Ishikawa (cell line): ENCODE measurements around the gene CD84.

ENCODE experiments used
- CEBPB ChIP-seq: IDR thresholded peaks from 2 replicates; pipeline ENCODE4 v1.6.1; 2012
- CREB1 ChIP-seq: IDR thresholded peaks from 2 replicates; pipeline ENCODE4 v1.6.1; 2012; ENCODE audit warnings: low read depth
- EGR1 ChIP-seq: IDR thresholded peaks from 2 replicates; pipeline ENCODE4 v1.6.1; 2012
- EP300 ChIP-seq: IDR thresholded peaks from 2 replicates; pipeline ENCODE4 v1.6.1; 2012; ENCODE audit warnings: borderline replicate concordance
- FOXM1 ChIP-seq: IDR thresholded peaks from 2 replicates; pipeline ENCODE4 v1.6.1; 2012; ENCODE audit warnings: low read depth, borderline replicate concordance
- NFIC ChIP-seq: IDR thresholded peaks from 2 replicates; pipeline ENCODE4 v1.6.1; 2012
- RAD21 ChIP-seq: IDR thresholded peaks from 2 replicates; pipeline ENCODE4 v1.6.1; 2012; ENCODE audit warnings: low read depth
- TAF1 ChIP-seq: IDR thresholded peaks from 2 replicates; pipeline ENCODE4 v1.6.1; 2012; ENCODE audit warnings: low read depth, mild to moderate bottlenecking
- TCF12 ChIP-seq: IDR thresholded peaks from 2 replicates; pipeline ENCODE4 v1.6.1; 2012; ENCODE audit warnings: low read depth
- TEAD4 ChIP-seq: IDR thresholded peaks from 2 replicates; pipeline ENCODE4 v1.6.1; 2012
- YY1 ChIP-seq: IDR thresholded peaks from 2 replicates; pipeline ENCODE4 v1.6.1; 2012; ENCODE audit warnings: low read depth
- ZBTB7A ChIP-seq: IDR thresholded peaks from 2 replicates; pipeline ENCODE4 v1.6.1; 2012; ENCODE audit warnings: low read depth
- TF ChIP-seq, protein P1 (sequence below): IDR thresholded peaks from 2 replicates; pipeline ENCODE4 v1.6.1; 2012
- TF ChIP-seq, protein P2 (sequence below): IDR thresholded peaks from 2 replicates; pipeline ENCODE4 v1.6.1; 2012
- TF ChIP-seq, protein P3 (sequence below): IDR thresholded peaks from 2 replicates; pipeline ENCODE4 v1.6.1; 2012; ENCODE audit warnings: low read depth, mild to moderate bottlenecking

The CD84 gene

DNA sequence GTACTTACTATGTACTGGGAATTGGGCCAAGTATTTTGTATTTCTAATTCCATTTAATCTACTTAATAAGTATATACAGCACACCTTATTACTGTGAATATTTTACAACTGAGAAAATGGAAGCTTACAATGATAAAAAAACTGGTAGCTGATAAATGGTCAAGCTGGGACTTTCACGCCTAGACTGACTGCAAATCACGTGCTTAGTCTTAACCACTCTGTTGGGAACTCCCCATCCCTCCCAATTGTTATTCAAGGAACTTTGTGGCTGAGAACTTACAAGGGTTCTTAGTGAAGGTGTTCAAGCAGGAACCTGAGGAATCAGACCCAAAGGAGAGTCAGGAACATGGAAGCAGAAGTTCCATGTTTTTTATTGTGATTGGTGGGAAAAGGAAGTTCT lies 26.9 kb downstream of the CD84 start:
- no peak for TF ChIP-seq NFIC
- no peak for TF ChIP-seq YY1

DNA sequence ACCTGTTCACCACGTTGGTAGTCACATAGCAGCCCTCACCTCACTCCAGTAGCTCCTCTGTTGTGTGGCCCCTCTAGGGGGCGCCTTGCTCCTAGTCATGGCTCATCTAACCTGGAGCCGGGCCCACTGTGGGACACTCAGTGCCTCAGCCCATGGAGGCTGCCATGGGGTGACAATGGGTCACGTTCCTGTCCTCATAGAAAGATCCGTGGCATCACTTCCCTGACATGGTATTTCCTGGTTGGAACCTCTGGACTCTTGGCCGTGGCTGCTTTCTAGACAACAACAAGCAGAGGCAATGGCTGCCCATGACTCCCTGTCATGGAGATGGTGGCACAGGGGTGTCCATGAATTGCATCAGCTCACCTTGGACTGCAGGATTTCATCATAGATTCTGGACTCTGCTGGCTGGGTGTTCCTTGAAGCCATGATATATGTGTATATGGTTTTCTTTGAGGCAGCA lies 28.7 kb downstream of the CD84 start:
- 0 out of 2 replicates have a peak, but pooled peaks have one; percentile 7 for TF ChIP-seq RAD21
- no peak for TF ChIP-seq TCF12
- no peak for TF ChIP-seq YY1
- TF ChIP-seq, protein P1, sequence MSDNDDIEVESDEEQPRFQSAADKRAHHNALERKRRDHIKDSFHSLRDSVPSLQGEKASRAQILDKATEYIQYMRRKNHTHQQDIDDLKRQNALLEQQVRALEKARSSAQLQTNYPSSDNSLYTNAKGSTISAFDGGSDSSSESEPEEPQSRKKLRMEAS = no peak

DNA sequence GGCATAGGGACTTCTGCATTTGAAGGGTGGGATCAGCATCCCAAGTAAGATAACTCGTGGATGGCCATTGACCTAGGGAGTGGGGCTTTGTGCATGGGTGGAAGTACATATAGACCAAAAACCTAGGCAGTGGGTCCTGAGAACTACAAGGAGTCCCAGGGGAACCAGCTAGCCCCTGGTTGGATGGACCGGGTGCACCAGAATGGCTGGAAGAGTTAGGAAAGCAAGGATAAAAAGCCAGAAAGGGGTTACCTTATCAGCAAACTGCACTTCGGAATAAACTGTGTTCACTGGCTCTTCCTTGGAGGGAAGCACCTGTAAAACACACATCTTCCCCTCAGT lies 29.7 kb downstream of the CD84 start:
- TF ChIP-seq, protein P2, sequence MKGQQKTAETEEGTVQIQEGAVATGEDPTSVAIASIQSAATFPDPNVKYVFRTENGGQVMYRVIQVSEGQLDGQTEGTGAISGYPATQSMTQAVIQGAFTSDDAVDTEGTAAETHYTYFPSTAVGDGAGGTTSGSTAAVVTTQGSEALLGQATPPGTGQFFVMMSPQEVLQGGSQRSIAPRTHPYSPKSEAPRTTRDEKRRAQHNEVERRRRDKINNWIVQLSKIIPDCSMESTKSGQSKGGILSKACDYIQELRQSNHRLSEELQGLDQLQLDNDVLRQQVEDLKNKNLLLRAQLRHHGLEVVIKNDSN = no peak
- TF ChIP-seq RAD21 = no peak
- TF ChIP-seq, protein P1 = no peak
- no peak for TF ChIP-seq ZBTB7A
- no peak for TF ChIP-seq TCF12
- no peak for TF ChIP-seq CEBPB
- TF ChIP-seq EP300 = no peak
- no peak for TF ChIP-seq NFIC
- TF ChIP-seq FOXM1 = no peak
- TF ChIP-seq, protein P3, sequence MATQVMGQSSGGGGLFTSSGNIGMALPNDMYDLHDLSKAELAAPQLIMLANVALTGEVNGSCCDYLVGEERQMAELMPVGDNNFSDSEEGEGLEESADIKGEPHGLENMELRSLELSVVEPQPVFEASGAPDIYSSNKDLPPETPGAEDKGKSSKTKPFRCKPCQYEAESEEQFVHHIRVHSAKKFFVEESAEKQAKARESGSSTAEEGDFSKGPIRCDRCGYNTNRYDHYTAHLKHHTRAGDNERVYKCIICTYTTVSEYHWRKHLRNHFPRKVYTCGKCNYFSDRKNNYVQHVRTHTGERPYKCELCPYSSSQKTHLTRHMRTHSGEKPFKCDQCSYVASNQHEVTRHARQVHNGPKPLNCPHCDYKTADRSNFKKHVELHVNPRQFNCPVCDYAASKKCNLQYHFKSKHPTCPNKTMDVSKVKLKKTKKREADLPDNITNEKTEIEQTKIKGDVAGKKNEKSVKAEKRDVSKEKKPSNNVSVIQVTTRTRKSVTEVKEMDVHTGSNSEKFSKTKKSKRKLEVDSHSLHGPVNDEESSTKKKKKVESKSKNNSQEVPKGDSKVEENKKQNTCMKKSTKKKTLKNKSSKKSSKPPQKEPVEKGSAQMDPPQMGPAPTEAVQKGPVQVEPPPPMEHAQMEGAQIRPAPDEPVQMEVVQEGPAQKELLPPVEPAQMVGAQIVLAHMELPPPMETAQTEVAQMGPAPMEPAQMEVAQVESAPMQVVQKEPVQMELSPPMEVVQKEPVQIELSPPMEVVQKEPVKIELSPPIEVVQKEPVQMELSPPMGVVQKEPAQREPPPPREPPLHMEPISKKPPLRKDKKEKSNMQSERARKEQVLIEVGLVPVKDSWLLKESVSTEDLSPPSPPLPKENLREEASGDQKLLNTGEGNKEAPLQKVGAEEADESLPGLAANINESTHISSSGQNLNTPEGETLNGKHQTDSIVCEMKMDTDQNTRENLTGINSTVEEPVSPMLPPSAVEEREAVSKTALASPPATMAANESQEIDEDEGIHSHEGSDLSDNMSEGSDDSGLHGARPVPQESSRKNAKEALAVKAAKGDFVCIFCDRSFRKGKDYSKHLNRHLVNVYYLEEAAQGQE = no peak
- TF ChIP-seq CREB1 = no peak
- no peak for TF ChIP-seq YY1
- no peak for TF ChIP-seq TEAD4
- TF ChIP-seq TAF1 = no peak
- no peak for TF ChIP-seq EGR1

DNA sequence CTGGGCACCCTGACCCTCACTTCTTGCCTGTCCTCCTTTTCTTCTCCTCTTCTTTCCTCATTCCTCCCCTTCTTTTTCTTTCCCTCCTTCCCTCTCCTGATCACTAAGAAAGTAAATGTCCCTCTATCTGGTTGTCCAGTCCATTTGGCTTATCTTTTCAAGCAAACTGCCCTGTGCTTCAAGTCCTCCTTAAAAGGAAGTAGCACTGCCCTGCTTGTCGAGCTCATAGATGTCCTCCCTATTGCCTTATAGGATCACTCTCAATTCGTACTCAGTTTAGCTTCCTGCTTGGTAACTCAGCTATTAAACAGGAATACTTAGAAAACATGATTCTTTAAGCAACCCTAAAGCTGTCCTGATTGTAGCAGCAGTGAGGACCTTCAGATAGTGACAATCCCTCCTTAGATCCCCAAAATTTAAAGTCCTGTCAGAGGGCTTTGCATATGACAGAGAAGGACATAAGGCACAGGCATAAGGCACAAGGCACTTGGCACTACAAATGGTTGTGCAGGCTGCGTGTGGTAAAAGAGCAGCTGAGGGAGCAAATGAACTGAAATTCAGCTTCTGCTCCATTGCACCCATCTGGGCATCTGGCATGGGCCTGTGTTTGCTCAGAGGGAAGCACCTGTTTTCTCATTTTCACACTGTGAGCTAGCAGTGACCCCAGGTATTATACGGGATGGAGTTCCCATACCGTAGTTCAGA lies 30.2 kb downstream of the CD84 start:
- TF ChIP-seq EP300 = no peak
- TF ChIP-seq EGR1 = no peak

DNA sequence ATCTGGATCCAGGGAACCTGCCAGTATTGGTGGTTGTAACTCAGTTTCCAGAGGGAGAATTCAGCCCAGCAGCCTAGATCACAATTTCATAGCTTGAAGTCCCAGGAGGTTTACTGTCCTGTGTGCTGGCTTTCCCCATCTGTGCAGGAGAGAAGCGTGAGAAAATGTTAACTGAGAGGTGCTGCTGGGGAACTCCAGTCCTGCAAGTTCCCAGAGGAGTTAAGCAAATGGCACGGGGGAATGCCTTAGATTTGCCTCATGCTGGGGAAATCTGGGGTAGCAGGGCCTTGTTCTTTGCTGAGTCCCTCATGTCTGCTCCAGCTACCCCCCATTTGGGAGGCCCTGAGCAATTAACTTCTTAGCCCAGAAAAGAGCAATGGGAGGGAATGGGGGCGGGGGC lies 31.1 kb downstream of the CD84 start:
- TF ChIP-seq RAD21 = no peak
- no peak for TF ChIP-seq CEBPB
- no peak for TF ChIP-seq TEAD4
- TF ChIP-seq FOXM1 = no peak
- TF ChIP-seq NFIC = no peak
- no peak for TF ChIP-seq EP300
- TF ChIP-seq CREB1 = no peak
- no peak for TF ChIP-seq EGR1
- TF ChIP-seq TAF1 = no peak
- no peak for TF ChIP-seq TCF12
- no peak for TF ChIP-seq YY1

DNA sequence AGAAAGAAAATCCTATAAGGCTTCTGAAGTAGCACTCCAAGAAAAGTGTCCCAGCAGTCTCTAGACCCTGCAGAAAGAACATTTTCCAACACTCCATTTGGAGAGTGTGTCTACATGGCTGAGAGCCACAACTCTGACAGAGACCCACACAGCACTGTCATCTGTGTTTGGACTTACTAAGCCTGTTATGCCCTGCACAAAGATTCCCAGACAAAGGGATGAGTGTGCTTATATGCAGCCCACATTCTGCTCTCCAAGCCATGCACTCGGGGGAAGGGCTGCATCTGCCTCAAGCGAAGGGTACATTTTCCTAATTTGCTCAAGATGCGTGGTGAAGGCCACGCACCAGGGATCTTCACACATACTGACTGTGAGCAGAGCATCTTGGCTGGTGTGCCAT lies 31.9 kb downstream of the CD84 start:
- TF ChIP-seq TCF12 (no peak), RAD21 (no peak), YY1 (no peak), TAF1 (no peak), FOXM1 (no peak), CREB1 (no peak), CEBPB (no peak), ZBTB7A (no peak), TEAD4 (no peak), EP300 (no peak)
- TF ChIP-seq, protein P3 = no peak
- TF ChIP-seq, protein P1 = no peak
- TF ChIP-seq, protein P2 = no peak

DNA sequence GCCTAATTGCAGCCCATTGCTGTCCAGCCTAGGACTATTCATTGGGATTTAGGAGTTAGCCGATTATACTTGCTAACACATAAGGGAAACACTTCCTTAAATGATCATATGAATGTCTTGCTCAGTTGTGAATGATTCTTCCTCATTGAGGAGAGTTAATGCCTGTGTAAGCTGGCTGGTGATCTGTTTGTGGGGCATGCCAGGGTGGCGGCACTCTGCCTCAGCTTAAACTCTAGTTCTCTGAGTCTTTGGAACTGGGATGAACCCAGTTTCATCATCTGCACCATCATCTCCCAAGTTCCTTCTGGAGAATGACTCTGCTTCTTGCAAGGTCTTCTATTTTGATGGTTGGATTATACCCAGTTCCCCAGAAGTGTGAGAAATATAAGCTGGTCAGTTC lies 32.4 kb downstream of the CD84 start:
- TF ChIP-seq YY1 (no peak), TAF1 (no peak), ZBTB7A (no peak), CEBPB (no peak), RAD21 (no peak), CREB1 (no peak), FOXM1 (no peak), TEAD4 (no peak), NFIC (no peak), EP300 (no peak)
- TF ChIP-seq, protein P2 = no peak
- TF ChIP-seq, protein P3 = no peak
- TF ChIP-seq, protein P1 = no peak
